Smooth muscle cell (in vitro differentiated cells): ENCODE results near the gene FITM2. TPM values are rescaled to one million over a fixed set of nuclear protein-coding genes. Genes with fewer than 3 reads are reported as not detected.

Source experiments
- DNase-seq: peaks from one replicate; lab custom pipeline; 2025; ENCODE audit not compliant: unreplicated experiment; lab: John Stamatoyannopoulos, UW
- H2AFZ ChIP-seq: fragments of 200-600 bp; sonication (generic); 2 replicates; pipeline ENCODE4 v1.6.0; 2016; ENCODE audit warnings: antibody characterized with exemption, low read depth, mild to moderate bottlenecking
- H3F3A ChIP-seq: fragments of 200-600 bp; sonication (generic); 2 replicates; pipeline ENCODE4 v1.6.0; 2017; ENCODE audit warnings: antibody characterized with exemption, low read depth
- H3K27ac ChIP-seq: fragments of 200-600 bp; sonication (generic); 2 replicates; pipeline ENCODE4 v1.5.1; 2016; ENCODE audit warnings: low read depth, mild to moderate bottlenecking
- H3K27me3 ChIP-seq: fragments of 200-600 bp; sonication (generic); 2 replicates; pipeline ENCODE4 v1.6.1; 2016; ENCODE audit warnings: low read depth, mild to moderate bottlenecking
- H3K36me3 ChIP-seq: fragments of 200-600 bp; sonication (generic); 2 replicates; pipeline ENCODE4 v1.5.1; 2016; ENCODE audit warnings: low read depth
- H3K4me1 ChIP-seq: fragments of 200-600 bp; sonication (generic); 2 replicates; pipeline ENCODE4 v1.5.1; 2016; ENCODE audit warnings: low read depth
- H3K4me2 ChIP-seq: fragments of 200-600 bp; sonication (generic); 2 replicates; pipeline ENCODE4 v1.6.0; 2016; ENCODE audit warnings: mild to moderate bottlenecking
- H3K4me3 ChIP-seq: fragments of 200-600 bp; sonication (generic); 2 replicates; pipeline ENCODE4 v1.5.1; 2016; ENCODE audit warnings: mild to moderate bottlenecking
- H3K79me2 ChIP-seq: fragments of 200-600 bp; sonication (generic); 2 replicates; pipeline ENCODE4 v1.6.0; 2016; ENCODE audit warnings: low read depth, mild to moderate bottlenecking
- H3K9ac ChIP-seq: fragments of 200-600 bp; sonication (generic); 2 replicates; pipeline ENCODE4 v1.6.0; 2016; ENCODE audit warnings: low read depth
- H3K9me3 ChIP-seq: fragments of 200-600 bp; sonication (generic); replicated peaks from 2 replicates; pipeline ENCODE4 v1.5.1; 2016; ENCODE audit warnings: low read depth
- H4K20me1 ChIP-seq: fragments of 200-600 bp; sonication (generic); 2 replicates; pipeline ENCODE4 v1.6.0; 2016; ENCODE audit warnings: low read depth
- CTCF ChIP-seq: fragments of 200-600 bp; sonication (generic); IDR thresholded peaks from 2 replicates; pipeline ENCODE4 v1.5.1; 2017; ENCODE audit warnings: borderline replicate concordance, mild to moderate bottlenecking, antibody characterized with exemption; ENCODE audit not compliant: insufficient read depth, poor library complexity, severe bottlenecking
- WGBS: methylation state at CpG from one replicate; pipeline ENCODE4 v1.1.7; 2016; ENCODE audit warnings: low lambda C conversion rate; 5-methylcytosine and 5-hydroxymethylcytosine counted together
- polyA plus RNA-seq: library from polyadenylated mRNA; unstranded; fragments of >200 nt; fragmentation: Nextera tagmentation; extraction: Ambion mirVana; gene quantifications from 2 replicates; pipeline ENCODE4 v1.2.1, GENCODE V29; 2016
- total RNA-seq: library from RNA; depleted of rRNA; stranded (reverse); fragments of >200 nt; gene quantifications from 2 replicates; pipeline ENCODE4 v1.2.3, GENCODE V29; 2014

Gene FITM2
- total and polyA plus RNA-seq, 2 experiments from 2014 or later, result 2.7 TPM

DNA sequence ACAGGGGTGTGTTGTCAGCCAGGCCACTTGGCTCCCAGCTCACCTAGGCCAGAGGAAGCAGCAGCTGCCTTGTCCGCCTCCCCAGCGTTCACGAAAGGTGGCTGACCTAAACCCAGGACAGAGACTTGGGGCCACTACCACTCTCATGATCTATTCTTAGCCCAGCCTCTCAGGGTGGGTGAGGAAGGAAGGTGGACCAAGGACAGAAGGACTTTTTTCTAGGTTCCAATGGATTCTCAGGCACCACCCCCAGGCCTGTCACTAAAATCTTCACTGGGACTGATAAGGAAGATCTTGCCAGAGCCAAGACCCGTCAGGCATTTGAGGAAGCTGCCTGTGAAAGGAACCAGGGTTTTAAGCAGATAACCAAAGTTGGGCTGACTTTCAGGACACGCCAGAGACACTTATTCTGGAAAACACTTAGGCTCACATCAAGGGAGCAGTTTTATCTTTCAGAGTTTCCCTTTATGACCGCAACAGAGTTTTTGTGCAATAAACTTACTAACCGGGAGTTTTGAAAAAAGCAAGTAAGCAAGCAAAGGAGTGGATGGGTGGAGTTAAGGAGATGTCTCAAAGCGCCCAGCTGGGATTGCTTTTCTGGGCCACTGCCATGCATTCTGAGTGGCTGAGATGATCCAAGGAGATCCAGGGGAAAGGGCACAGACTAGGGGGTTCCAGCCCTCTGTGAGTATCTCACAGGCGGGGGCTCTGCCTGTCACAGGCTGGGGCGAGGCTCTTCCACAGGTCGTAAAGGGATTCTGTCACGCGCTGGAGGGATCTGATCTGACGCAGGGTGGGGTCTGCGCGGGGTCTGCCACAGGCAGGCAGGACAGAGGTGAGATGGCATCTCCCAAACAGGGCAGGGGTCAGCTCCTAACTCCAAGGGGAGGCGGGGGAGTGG, 989 bp downstream of the FITM2 start:
- no peak for TF ChIP-seq CTCF
- H4K20me1 ChIP-seq, result no peaks in the 10 kb centered on the region
- H3K27me3 ChIP-seq, result no peaks in the 10 kb centered on the region
- no peaks in the 10 kb centered on the region for H3K9me3 ChIP-seq
- 18% methylated on average over 17 of the region's 17 CpGs for WGBS
- peak overlapping the region; percentile 70 for H3K4me3 ChIP-seq
- peak overlapping the region; percentile 17 for H3K27ac ChIP-seq
- H3F3A ChIP-seq, result no peaks in the 10 kb centered on the region
- no peak for DNase-seq
- H2AFZ ChIP-seq, result peak overlapping the region; percentile 81
- peaks cover 5% of the 10 kb centered on the region for H3K79me2 ChIP-seq
- H3K4me2 ChIP-seq, result peak overlapping the region; percentile 85
- H3K9ac ChIP-seq, result peak overlapping the region; percentile 58
- peaks cover 8% of the 10 kb centered on the region for H3K4me1 ChIP-seq
- no peaks in the 10 kb centered on the region for H3K36me3 ChIP-seq

GRCh38 chr20:44306927-44307326, 4.1 kb downstream of the FITM2 start:
- H3F3A ChIP-seq, result no peaks in the 10 kb centered on the region
- TF ChIP-seq CTCF, result no peak
- no peaks in the 10 kb centered on the region for H3K9me3 ChIP-seq
- H3K27me3 ChIP-seq, result no peaks in the 10 kb centered on the region
- no peak overlapping the region for H3K27ac ChIP-seq
- H4K20me1 ChIP-seq, result no peaks in the 10 kb centered on the region
- no peaks in the 10 kb centered on the region for H3K36me3 ChIP-seq
- H3K4me3 ChIP-seq, result no peak overlapping the region
- WGBS, result 95% methylated on average over 9 of the region's 9 CpGs
- no peak overlapping the region for H2AFZ ChIP-seq
- H3K4me2 ChIP-seq, result no peak overlapping the region
- no peak for DNase-seq
- peaks cover 5% of the 10 kb centered on the region for H3K79me2 ChIP-seq
- peaks cover 8% of the 10 kb centered on the region for H3K4me1 ChIP-seq
- H3K9ac ChIP-seq, result no peak overlapping the region

- TF ChIP-seq CTCF, result no peak
- Histone ChIP-seq H3K27me3 (no peaks in the 10 kb centered on the region), H3K9ac (no peak overlapping the region), H3F3A (no peaks in the 10 kb centered on the region), H3K9me3 (no peaks in the 10 kb centered on the region), H3K4me3 (no peak overlapping the region), H3K27ac (no peak overlapping the region), H4K20me1 (no peaks in the 10 kb centered on the region), H3K4me1 (no peaks in the 10 kb centered on the region), H3K79me2 (peaks cover 2% of the 10 kb centered on the region), H3K4me2 (no peak overlapping the region), H3K36me3 (no peaks in the 10 kb centered on the region), H2AFZ (no peak overlapping the region)
- no peak for DNase-seq
These were observed 6.6 kb downstream of the FITM2 start for GRCh38 chr20:44304383-44304782.

GRCh38 chr20:44302736-44303135, 8.3 kb downstream of the FITM2 start:
- no peak overlapping the region for H3K4me2 ChIP-seq
- H4K20me1 ChIP-seq, result no peaks in the 10 kb centered on the region
- no peak for TF ChIP-seq CTCF
- H3F3A ChIP-seq, result no peaks in the 10 kb centered on the region
- no peaks in the 10 kb centered on the region for H3K36me3 ChIP-seq
- H3K27me3 ChIP-seq, result no peaks in the 10 kb centered on the region
- H3K4me3 ChIP-seq, result no peak overlapping the region
- 92% methylated on average over 8 of the region's 8 CpGs for WGBS
- no peaks in the 10 kb centered on the region for H3K4me1 ChIP-seq
- DNase-seq, result no peak
- H2AFZ ChIP-seq, result no peak overlapping the region
- H3K79me2 ChIP-seq, result no peaks in the 10 kb centered on the region
- no peaks in the 10 kb centered on the region for H3K9me3 ChIP-seq
- no peak overlapping the region for H3K9ac ChIP-seq
- no peak overlapping the region for H3K27ac ChIP-seq
